Loucy (cell line): Measurements from ENCODE around the gene ATG16L1.

Experiments
- H2AFZ ChIP-seq: fragments of 200-600 bp; sonication (generic); 2 replicates; pipeline ENCODE4 v1.6.0; 2016; ENCODE audit warnings: antibody characterized with exemption, mild to moderate bottlenecking, low read length, moderate library complexity
- H3F3A ChIP-seq: fragments of 200-600 bp; 2 replicates; pipeline ENCODE4 v1.6.0; 2016; ENCODE audit warnings: antibody characterized with exemption, low read depth, mild to moderate bottlenecking
- H3K27me3 ChIP-seq: fragments of 200-600 bp; sonication (generic); 2 replicates; pipeline ENCODE4 v1.6.1; 2014; ENCODE audit warnings: low read length, mild to moderate bottlenecking; ENCODE audit not compliant: insufficient read depth, poor library complexity, severe bottlenecking
- H3K36me3 ChIP-seq: fragments of 200-600 bp; sonication (generic); 2 replicates; pipeline ENCODE4 v1.6.1; 2016; ENCODE audit warnings: low read length; ENCODE audit not compliant: insufficient read depth
- H3K4me1 ChIP-seq: fragments of 200-600 bp; sonication (generic); 2 replicates; pipeline ENCODE4 v1.5.1; 2014; ENCODE audit warnings: low read length, mild to moderate bottlenecking; ENCODE audit not compliant: insufficient read depth, poor library complexity, severe bottlenecking
- H3K4me2 ChIP-seq: fragments of 200-600 bp; sonication (generic); 2 replicates; pipeline ENCODE4 v1.6.0; 2014; ENCODE audit warnings: antibody characterized with exemption, low read length, low read depth, mild to moderate bottlenecking; ENCODE audit not compliant: poor library complexity, severe bottlenecking
- H3K4me3 ChIP-seq: fragments of 200-600 bp; sonication (generic); 2 replicates; pipeline ENCODE4 v1.5.1; 2014; ENCODE audit warnings: low read length, mild to moderate bottlenecking, mixed read lengths; ENCODE audit not compliant: poor library complexity, severe bottlenecking
- H3K79me2 ChIP-seq: fragments of 200-600 bp; sonication (generic); 2 replicates; pipeline ENCODE4 v1.6.1; 2014; ENCODE audit warnings: low read length; ENCODE audit not compliant: insufficient read depth
- H3K9ac ChIP-seq: fragments of 200-600 bp; sonication (generic); 2 replicates; pipeline ENCODE4 v1.6.0; 2014; ENCODE audit warnings: mild to moderate bottlenecking, low read depth, low read length, moderate library complexity; ENCODE audit not compliant: poor library complexity, severe bottlenecking
- H3K9me2 ChIP-seq: fragments of 200-600 bp; sonication (generic); replicated peaks from 2 replicates; pipeline ENCODE4 v1.6.1; 2016; ENCODE audit warnings: low read depth, low read length, mixed read lengths
- H3K9me3 ChIP-seq: fragments of 200-600 bp; sonication (generic); 2 replicates; pipeline ENCODE4 v1.6.1; 2014; ENCODE audit warnings: mild to moderate bottlenecking, antibody characterized with exemption, low read length, low read depth; ENCODE audit not compliant: insufficient read depth
- H4K20me1 ChIP-seq: fragments of 200-600 bp; sonication (generic); 2 replicates; pipeline ENCODE4 v1.6.0; 2014; ENCODE audit warnings: antibody characterized with exemption, low read length, mild to moderate bottlenecking; ENCODE audit not compliant: insufficient read depth, poor library complexity, severe bottlenecking
- EZH2phosphoT487 ChIP-seq: fragments of 200-600 bp; IDR thresholded peaks from 2 replicates; pipeline ENCODE4 v1.6.1; 2018; ENCODE audit warnings: antibody characterized with exemption, mild to moderate bottlenecking, moderate library complexity, borderline replicate concordance
- TF ChIP-seq, protein P1 (sequence below): fragments of 200-600 bp; sonication (generic); conservative IDR thresholded peaks from 2 replicates; pipeline ENCODE4 v1.5.1; 2014; ENCODE audit warnings: mild to moderate bottlenecking, antibody characterized with exemption, low read length

Gene ATG16L1

GRCh38 chr2:233290051-233290845 lies 38.8 kb downstream of the ATG16L1 start:
- no peaks in the 10 kb centered on the region for H3K9me3 ChIP-seq
- peaks cover 94% of the 10 kb centered on the region for H3K36me3 ChIP-seq
- H3K9ac ChIP-seq, result no peak overlapping the region
- no peaks in the 10 kb centered on the region for H3K4me1 ChIP-seq
- no peak overlapping the region for H3K4me2 ChIP-seq
- no peaks in the 10 kb centered on the region for H3F3A ChIP-seq
- H3K79me2 ChIP-seq, result 0 out of 2 replicates have a peak, but pooled peaks cover 4% of the 10 kb centered on the region
- TF ChIP-seq EZH2phosphoT487, result no peak
- TF ChIP-seq, protein P1, sequence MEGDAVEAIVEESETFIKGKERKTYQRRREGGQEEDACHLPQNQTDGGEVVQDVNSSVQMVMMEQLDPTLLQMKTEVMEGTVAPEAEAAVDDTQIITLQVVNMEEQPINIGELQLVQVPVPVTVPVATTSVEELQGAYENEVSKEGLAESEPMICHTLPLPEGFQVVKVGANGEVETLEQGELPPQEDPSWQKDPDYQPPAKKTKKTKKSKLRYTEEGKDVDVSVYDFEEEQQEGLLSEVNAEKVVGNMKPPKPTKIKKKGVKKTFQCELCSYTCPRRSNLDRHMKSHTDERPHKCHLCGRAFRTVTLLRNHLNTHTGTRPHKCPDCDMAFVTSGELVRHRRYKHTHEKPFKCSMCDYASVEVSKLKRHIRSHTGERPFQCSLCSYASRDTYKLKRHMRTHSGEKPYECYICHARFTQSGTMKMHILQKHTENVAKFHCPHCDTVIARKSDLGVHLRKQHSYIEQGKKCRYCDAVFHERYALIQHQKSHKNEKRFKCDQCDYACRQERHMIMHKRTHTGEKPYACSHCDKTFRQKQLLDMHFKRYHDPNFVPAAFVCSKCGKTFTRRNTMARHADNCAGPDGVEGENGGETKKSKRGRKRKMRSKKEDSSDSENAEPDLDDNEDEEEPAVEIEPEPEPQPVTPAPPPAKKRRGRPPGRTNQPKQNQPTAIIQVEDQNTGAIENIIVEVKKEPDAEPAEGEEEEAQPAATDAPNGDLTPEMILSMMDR, result no peak
- no peaks in the 10 kb centered on the region for H4K20me1 ChIP-seq
- no peak overlapping the region for H3K4me3 ChIP-seq
- no peaks in the 10 kb centered on the region for H3K27me3 ChIP-seq
- no peak overlapping the region for H2AFZ ChIP-seq
- no peaks in the 10 kb centered on the region for H3K9me2 ChIP-seq

GRCh38 chr2:233295891-233296290 lies 44.4 kb downstream of the ATG16L1 start:
- peaks cover 55% of the 10 kb centered on the region; the same call in 1 of the 2 replicates for H3K36me3 ChIP-seq
- TF ChIP-seq, protein P1, result no peak
- no peak for TF ChIP-seq EZH2phosphoT487
- H3K4me3 ChIP-seq, result no peak overlapping the region
- H3K9ac ChIP-seq, result no peak overlapping the region
- no peaks in the 10 kb centered on the region for H3F3A ChIP-seq
- no peaks in the 10 kb centered on the region for H3K9me2 ChIP-seq
- no peak overlapping the region for H3K4me2 ChIP-seq
- H4K20me1 ChIP-seq, result no peaks in the 10 kb centered on the region
- no peaks in the 10 kb centered on the region for H3K79me2 ChIP-seq
- H3K27me3 ChIP-seq, result no peaks in the 10 kb centered on the region
- H3K4me1 ChIP-seq, result no peaks in the 10 kb centered on the region
- H3K9me3 ChIP-seq, result no peaks in the 10 kb centered on the region
- no peak overlapping the region for H2AFZ ChIP-seq

DNA sequence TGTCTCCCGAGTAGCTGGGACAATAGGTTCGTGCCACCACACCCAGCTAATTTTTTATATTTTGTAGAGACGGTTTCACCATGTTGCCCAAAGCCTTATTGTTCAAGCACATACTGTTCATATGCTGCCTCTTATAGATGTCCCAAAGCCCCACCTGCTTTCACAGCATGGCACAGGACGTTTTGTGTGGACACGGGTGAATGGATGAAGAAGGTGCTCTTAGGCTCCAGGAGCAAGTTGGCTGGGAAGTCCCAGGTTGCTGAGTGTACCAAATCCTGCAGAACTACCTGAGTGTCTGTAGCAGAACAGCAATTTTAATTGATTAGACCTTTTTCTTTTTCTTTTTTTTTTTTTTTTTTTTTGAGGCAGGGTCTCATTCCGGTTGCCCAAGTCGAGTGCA lies 45.6 kb downstream of the ATG16L1 start:
- Histone ChIP-seq H3K9me2 (no peaks in the 10 kb centered on the region), H4K20me1 (no peaks in the 10 kb centered on the region), H3K4me2 (no peak overlapping the region), H3F3A (no peaks in the 10 kb centered on the region), H2AFZ (no peak overlapping the region), H3K36me3 (peaks cover 43% of the 10 kb centered on the region; the same call in 1 of the 2 replicates), H3K4me1 (no peaks in the 10 kb centered on the region), H3K9ac (no peak overlapping the region), H3K4me3 (no peak overlapping the region), H3K9me3 (no peaks in the 10 kb centered on the region), H3K79me2 (no peaks in the 10 kb centered on the region), H3K27me3 (no peaks in the 10 kb centered on the region)
- TF ChIP-seq, protein P1, result no peak
- TF ChIP-seq EZH2phosphoT487, result no peak
